Inferior parietal cortex (tissue), 1 donor: ENCODE results near the gene FCRLA.
"Not testable (repeated sequence)": the region's sequence is repeated elsewhere in the genome, so short reads cannot be mapped to it uniquely, and the experiment has no call there.

ENCODE experiments used
- DNase-seq: peaks from one replicate; pipeline ENCODE4 v3.0.0-alpha.2; 2016; ENCODE audit errors: extremely low spot score

Gene FCRLA

GRCh38 chr1:161706482-161707347, at the start of gene FCRLA:
TSS of gene FCRLA (plus strand) at chr1:161707229. CDS start at chr1:161707265, 36 bp downstream.
- DNase-seq: peak; percentile 52

GRCh38 chr1:161658524-161658923, 48.5 kb upstream of the FCRLA start:
- DNase-seq: not testable (repeated sequence)

GRCh38 chr1:161661660-161662311, 45.2 kb upstream of the FCRLA start:
- DNase-seq: not testable (repeated sequence)

- DNase-seq: not testable (repeated sequence)
Measured at GRCh38 chr1:161662684-161663339, 44.2 kb upstream of the FCRLA start, which contains the start of gene FCGR2B. TSS of gene FCGR2B (plus strand) at chr1:161663143. CDS start at chr1:161663242, 99 bp downstream.

- DNase-seq: not testable (repeated sequence)
Measured at GRCh38 chr1:161663569-161663968, 43.5 kb upstream of the FCRLA start.

- not testable (repeated sequence) for DNase-seq
Measured at GRCh38 chr1:161664689-161665088, 42.3 kb upstream of the FCRLA start.

- not testable (repeated sequence) for DNase-seq
Measured at GRCh38 chr1:161671045-161672020, 35.7 kb upstream of the FCRLA start.

- not testable (repeated sequence) for DNase-seq
Measured at GRCh38 chr1:161673437-161673836, 33.6 kb upstream of the FCRLA start.

- DNase-seq: not testable (repeated sequence)
Measured at GRCh38 chr1:161674447-161674846, 32.6 kb upstream of the FCRLA start.

- DNase-seq: not testable (repeated sequence)
Measured at GRCh38 chr1:161674908-161675307, 32.1 kb upstream of the FCRLA start.

- DNase-seq: peak; percentile 17
Measured at GRCh38 chr1:161676441-161676840, 30.6 kb upstream of the FCRLA start.

- no peak for DNase-seq
Measured at GRCh38 chr1:161676958-161677689, 29.9 kb upstream of the FCRLA start.

- no peak for DNase-seq
Measured at GRCh38 chr1:161678500-161678899, 28.5 kb upstream of the FCRLA start.

- no peak for DNase-seq
Measured at GRCh38 chr1:161681879-161682278, 25.1 kb upstream of the FCRLA start.

GRCh38 chr1:161688946-161689345, 18.1 kb upstream of the FCRLA start:
- no peak for DNase-seq

GRCh38 chr1:161691846-161692245, 15.2 kb upstream of the FCRLA start:
- DNase-seq: no peak

- not testable (repeated sequence) for DNase-seq
Measured at GRCh38 chr1:161693020-161693712, 13.9 kb upstream of the FCRLA start.

GRCh38 chr1:161698302-161698701, 8.7 kb upstream of the FCRLA start:
- not testable (repeated sequence) for DNase-seq

- DNase-seq: no peak
Measured at GRCh38 chr1:161702250-161702649, 4.8 kb upstream of the FCRLA start.

- DNase-seq: no peak
Measured at GRCh38 chr1:161705537-161705936, 1.5 kb upstream of the FCRLA start.
